Sigmoid colon (tissue), 4 donors: ENCODE measurements around the gene CELF1.

ENCODE experiments used
- POLR2A ChIP-seq, 2 donors: fragments of 450-650 bp; IDR thresholded peaks; one replicate each; pipeline ENCODE4 v1.6.1; 2016; ENCODE audit warnings: antibody characterized with exemption in 2 of 2, mild to moderate bottlenecking in 2 of 2, moderate library complexity in 2 of 2
- POLR2AphosphoS5 ChIP-seq, 4 donors: sonication (generic); formaldehyde crosslinking; IDR thresholded peaks; one replicate each; pipeline ENCODE4 v1.6.1; 2017; ENCODE audit warnings: antibody characterized with exemption in 4 of 4
- TF ChIP-seq, protein P1 (sequence below), 4 experiments: fragments of 450-650 bp in 3 of 4; fragments of 200-600 bp in 1 of 4; IDR thresholded peaks; one replicate each; pipeline ENCODE4 v1.5.1; 2016 to 2019; ENCODE audit warnings: antibody characterized with exemption in 4 of 4, mild to moderate bottlenecking in 3 of 4, moderate library complexity in 2 of 4

DNA sequence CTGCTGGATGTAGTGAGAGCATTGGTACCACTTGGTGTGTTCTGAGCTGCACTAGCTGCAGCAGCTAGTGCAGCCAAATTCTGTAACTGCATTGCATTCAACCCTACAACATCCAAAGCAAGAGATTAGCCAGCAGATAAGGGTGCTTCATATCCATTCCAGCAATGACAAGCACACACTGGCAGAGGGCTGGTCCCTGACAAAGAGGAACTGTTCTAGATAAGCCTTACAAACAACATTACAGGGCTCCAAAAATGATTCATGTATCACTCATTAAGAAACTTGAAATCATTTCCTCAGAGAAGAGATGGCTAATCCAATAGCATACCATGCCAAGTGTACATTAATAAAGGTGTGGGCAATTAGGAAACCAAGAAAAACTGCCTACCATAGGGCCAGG is 75.6 kb downstream of the CELF1 start:
- TF ChIP-seq, protein P1, sequence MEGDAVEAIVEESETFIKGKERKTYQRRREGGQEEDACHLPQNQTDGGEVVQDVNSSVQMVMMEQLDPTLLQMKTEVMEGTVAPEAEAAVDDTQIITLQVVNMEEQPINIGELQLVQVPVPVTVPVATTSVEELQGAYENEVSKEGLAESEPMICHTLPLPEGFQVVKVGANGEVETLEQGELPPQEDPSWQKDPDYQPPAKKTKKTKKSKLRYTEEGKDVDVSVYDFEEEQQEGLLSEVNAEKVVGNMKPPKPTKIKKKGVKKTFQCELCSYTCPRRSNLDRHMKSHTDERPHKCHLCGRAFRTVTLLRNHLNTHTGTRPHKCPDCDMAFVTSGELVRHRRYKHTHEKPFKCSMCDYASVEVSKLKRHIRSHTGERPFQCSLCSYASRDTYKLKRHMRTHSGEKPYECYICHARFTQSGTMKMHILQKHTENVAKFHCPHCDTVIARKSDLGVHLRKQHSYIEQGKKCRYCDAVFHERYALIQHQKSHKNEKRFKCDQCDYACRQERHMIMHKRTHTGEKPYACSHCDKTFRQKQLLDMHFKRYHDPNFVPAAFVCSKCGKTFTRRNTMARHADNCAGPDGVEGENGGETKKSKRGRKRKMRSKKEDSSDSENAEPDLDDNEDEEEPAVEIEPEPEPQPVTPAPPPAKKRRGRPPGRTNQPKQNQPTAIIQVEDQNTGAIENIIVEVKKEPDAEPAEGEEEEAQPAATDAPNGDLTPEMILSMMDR (IDR thresholded peaks at IDR 0.05): no peak
- TF ChIP-seq POLR2AphosphoS5 (IDR thresholded peaks at IDR 0.05): no peak
- TF ChIP-seq POLR2A (IDR thresholded peaks at IDR 0.05): no peak
